PC-9 (cell line): ENCODE measurements around the gene SYNGR4.

Experiments
- EZH2 ChIP-seq: fragments of 200-600 bp; sonication (generic); IDR thresholded peaks from 2 replicates; pipeline ENCODE4 v1.8.0; 2017; ENCODE audit warnings: antibody characterized with exemption, low read depth
- TF ChIP-seq, protein P1 (sequence below): fragments of 200-600 bp; sonication (generic); conservative IDR thresholded peaks from 2 replicates; pipeline ENCODE4 v1.6.1; 2017; ENCODE audit warnings: mixed run types, antibody characterized with exemption, mild to moderate bottlenecking, moderate library complexity

DNA sequence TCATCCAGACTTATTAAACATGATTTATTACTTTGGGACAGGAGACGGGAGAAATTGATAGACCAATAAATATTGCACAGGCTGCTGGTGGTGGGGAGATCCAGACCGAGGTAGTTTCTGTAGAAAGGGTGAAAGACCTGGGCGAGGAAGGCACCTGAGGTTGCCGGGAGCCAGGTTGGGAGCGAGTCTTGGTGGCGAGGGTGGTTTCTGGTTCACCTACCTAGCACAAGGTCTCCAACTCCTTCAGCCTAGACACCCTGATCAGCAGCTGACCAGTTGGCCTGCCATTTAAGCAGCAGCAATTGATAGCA, 31.9 kb upstream of the SYNGR4 start:
- TF ChIP-seq, protein P1, sequence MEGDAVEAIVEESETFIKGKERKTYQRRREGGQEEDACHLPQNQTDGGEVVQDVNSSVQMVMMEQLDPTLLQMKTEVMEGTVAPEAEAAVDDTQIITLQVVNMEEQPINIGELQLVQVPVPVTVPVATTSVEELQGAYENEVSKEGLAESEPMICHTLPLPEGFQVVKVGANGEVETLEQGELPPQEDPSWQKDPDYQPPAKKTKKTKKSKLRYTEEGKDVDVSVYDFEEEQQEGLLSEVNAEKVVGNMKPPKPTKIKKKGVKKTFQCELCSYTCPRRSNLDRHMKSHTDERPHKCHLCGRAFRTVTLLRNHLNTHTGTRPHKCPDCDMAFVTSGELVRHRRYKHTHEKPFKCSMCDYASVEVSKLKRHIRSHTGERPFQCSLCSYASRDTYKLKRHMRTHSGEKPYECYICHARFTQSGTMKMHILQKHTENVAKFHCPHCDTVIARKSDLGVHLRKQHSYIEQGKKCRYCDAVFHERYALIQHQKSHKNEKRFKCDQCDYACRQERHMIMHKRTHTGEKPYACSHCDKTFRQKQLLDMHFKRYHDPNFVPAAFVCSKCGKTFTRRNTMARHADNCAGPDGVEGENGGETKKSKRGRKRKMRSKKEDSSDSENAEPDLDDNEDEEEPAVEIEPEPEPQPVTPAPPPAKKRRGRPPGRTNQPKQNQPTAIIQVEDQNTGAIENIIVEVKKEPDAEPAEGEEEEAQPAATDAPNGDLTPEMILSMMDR: no peak
- no peak for TF ChIP-seq EZH2
